Left ventricle myocardium inferior (tissue), 1 donor: Measurements from ENCODE around the gene DNM3. TPM values are rescaled to one million over a fixed set of nuclear protein-coding genes. Genes with fewer than 3 reads are reported as not detected.

ENCODE experiments used
- DNase-seq: peaks from one replicate; pipeline ENCODE4 v3.0.0-alpha.2; 2020
- H3K27ac ChIP-seq: fragments of 200-600 bp; replicated peaks from 2 replicates; pipeline ENCODE4 v1.8.0; 2021
- H3K27me3 ChIP-seq: fragments of 200-600 bp; 2 replicates; pipeline ENCODE4 v1.8.0; 2021; ENCODE audit warnings: low read depth
- H3K36me3 ChIP-seq: fragments of 200-600 bp; 2 replicates; pipeline ENCODE4 v1.8.0; 2021
- H3K4me1 ChIP-seq: fragments of 200-600 bp; 2 replicates; pipeline ENCODE4 v1.8.0; 2021
- H3K4me3 ChIP-seq: fragments of 200-600 bp; 2 replicates; pipeline ENCODE4 v1.8.0; 2021; ENCODE audit warnings: mild to moderate bottlenecking, moderate library complexity
- H3K9me3 ChIP-seq: fragments of 200-600 bp; replicated peaks from 2 replicates; pipeline ENCODE4 v1.8.0; 2021
- CTCF ChIP-seq: fragments of 200-600 bp; IDR thresholded peaks from 2 replicates; pipeline ENCODE4 v1.8.0; 2021; ENCODE audit warnings: antibody characterized with exemption, mild to moderate bottlenecking, borderline replicate concordance
- intact Hi-C: fragments of 100-400 bp; cut with micrococcal nuclease; formaldehyde crosslinking; loops from one replicate; pipeline ENCODE4 v1.11.0; 2022
- total RNA-seq: library from RNA; stranded (reverse); fragmentation: NEBNext Ultra II Directional; extraction: Animal tissue kit (Norgen Biotek cat#: 25700); gene quantifications from one replicate; pipeline ENCODE4 v1.2.1, GENCODE V29; 2021
- donor health status: DM: no; HTN: yes; CAD: no; lungs with severe emphysema.

DNM3 gene
- total RNA-seq, 1 donor from 2014 or later: 1.2 TPM

- no peaks in the 10 kb centered on the region for H3K36me3 ChIP-seq
- no peak overlapping the region for H3K4me3 ChIP-seq
- intact Hi-C loops: no loop called here
- DNase-seq: no peak
- no peak for TF ChIP-seq CTCF
- H3K27me3 ChIP-seq: no peaks in the 10 kb centered on the region
- peaks cover 78% of the 10 kb centered on the region for H3K4me1 ChIP-seq
- no peaks in the 10 kb centered on the region for H3K9me3 ChIP-seq
- peak overlapping the region; percentile 66 for H3K27ac ChIP-seq
Observed at GRCh38 chr1:172394141-172394751, 552.9 kb downstream of the DNM3 start.

- intact Hi-C loops: no loop called here
- peak overlapping the region; percentile 66 for H3K27ac ChIP-seq
- no peak overlapping the region for H3K4me3 ChIP-seq
- H3K27me3 ChIP-seq: no peaks in the 10 kb centered on the region
- H3K36me3 ChIP-seq: no peaks in the 10 kb centered on the region
- H3K9me3 ChIP-seq: no peaks in the 10 kb centered on the region
- DNase-seq: no peak
- no peak for TF ChIP-seq CTCF
- H3K4me1 ChIP-seq: peaks cover 76% of the 10 kb centered on the region
Observed at GRCh38 chr1:172394811-172395210, 553.5 kb downstream of the DNM3 start.

- no peak for DNase-seq
- H3K27ac ChIP-seq: no peak overlapping the region
- no peak for TF ChIP-seq CTCF
- H3K27me3 ChIP-seq: no peaks in the 10 kb centered on the region
- intact Hi-C loops: no loop called here
- H3K4me1 ChIP-seq: peaks cover 76% of the 10 kb centered on the region
- no peak overlapping the region for H3K4me3 ChIP-seq
- H3K9me3 ChIP-seq: no peaks in the 10 kb centered on the region
- H3K36me3 ChIP-seq: no peaks in the 10 kb centered on the region
Observed at GRCh38 chr1:172395576-172395975, 554.3 kb downstream of the DNM3 start.

GRCh38 chr1:172397221-172397620, 555.9 kb downstream of the DNM3 start:
- no peak for DNase-seq
- H3K36me3 ChIP-seq: no peaks in the 10 kb centered on the region
- H3K4me1 ChIP-seq: peaks cover 68% of the 10 kb centered on the region
- H3K4me3 ChIP-seq: no peak overlapping the region
- TF ChIP-seq CTCF: no peak
- no peaks in the 10 kb centered on the region for H3K27me3 ChIP-seq
- no peaks in the 10 kb centered on the region for H3K9me3 ChIP-seq
- H3K27ac ChIP-seq: peak overlapping the region; percentile 80
- intact Hi-C loops: no loop called here

- Histone ChIP-seq H3K27ac (peak overlapping the region; percentile 80), H3K9me3 (no peaks in the 10 kb centered on the region), H3K27me3 (no peaks in the 10 kb centered on the region), H3K4me1 (peaks cover 71% of the 10 kb centered on the region), H3K36me3 (no peaks in the 10 kb centered on the region), H3K4me3 (no peak overlapping the region)
- no peak for TF ChIP-seq CTCF
- intact Hi-C loops: no loop called here
- no peak for DNase-seq
Observed at GRCh38 chr1:172397633-172398032, 556.3 kb downstream of the DNM3 start.
